Measurements from ENCODE around the gene SLC1A4. TPM values are rescaled to one million over a fixed set of nuclear protein-coding genes. Genes with fewer than 3 reads are reported as not detected.

The SLC1A4 gene
- total RNA-seq, 4 donors from 2014 or later: 5.9 to 18.7 (median 9.1) TPM

DNA sequence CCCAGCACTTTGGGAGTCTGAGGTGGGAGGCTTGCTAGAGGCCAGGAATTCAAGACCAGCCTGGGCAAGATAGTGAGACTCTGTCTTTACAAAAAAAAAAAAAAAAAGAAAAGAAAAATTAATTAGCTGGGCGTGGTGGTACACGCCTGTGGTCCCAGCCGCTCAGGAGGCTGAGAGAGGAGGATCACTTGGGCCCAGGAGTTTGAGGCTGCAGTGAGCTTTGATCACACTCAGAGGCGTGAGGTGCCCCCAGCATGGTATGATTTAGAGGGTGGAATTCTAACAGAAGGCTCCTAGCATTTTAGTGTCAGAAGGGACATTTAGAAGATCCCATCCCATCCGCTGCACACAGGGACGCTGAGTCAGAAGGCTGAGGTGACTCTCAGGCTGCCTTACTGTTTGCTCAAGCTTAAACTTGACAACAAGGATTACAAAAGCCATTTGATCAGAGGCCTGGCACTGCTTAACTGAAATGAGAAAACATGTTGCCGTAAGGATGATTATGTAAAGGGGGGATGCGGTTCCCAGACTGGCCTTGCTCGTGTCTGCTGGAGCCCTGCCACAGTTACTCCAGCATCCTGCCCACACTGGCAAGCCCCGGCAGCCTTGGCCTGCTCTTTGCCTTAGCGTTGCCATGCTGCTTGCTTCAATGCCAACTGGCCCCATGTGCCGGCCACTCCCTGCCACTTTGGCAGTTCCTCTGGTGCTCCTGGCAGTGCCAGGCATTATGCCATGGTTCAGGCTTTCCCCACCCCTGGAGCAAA, 45.6 kb upstream of the SLC1A4 start:
- Histone ChIP-seq H3K27ac (no peak overlapping the region), H3K4me1 (peaks cover 0 to 12% (median 1%) of the 10 kb centered on the region in 4 donors), H3K9me3 (no peaks in the 10 kb centered on the region), H3K4me3 (no peak overlapping the region), H3K27me3 (no peaks in the 10 kb centered on the region), H3K36me3 (no peaks in the 10 kb centered on the region)
- no peak for TF ChIP-seq POLR2AphosphoS5 (IDR thresholded peaks at IDR 0.05)
- TF ChIP-seq POLR2A (IDR thresholded peaks at IDR 0.05): no peak
- no peak for TF ChIP-seq EP300 (IDR thresholded peaks at IDR 0.05; ENCODE audit: low read depth)
- TF ChIP-seq, protein P1, sequence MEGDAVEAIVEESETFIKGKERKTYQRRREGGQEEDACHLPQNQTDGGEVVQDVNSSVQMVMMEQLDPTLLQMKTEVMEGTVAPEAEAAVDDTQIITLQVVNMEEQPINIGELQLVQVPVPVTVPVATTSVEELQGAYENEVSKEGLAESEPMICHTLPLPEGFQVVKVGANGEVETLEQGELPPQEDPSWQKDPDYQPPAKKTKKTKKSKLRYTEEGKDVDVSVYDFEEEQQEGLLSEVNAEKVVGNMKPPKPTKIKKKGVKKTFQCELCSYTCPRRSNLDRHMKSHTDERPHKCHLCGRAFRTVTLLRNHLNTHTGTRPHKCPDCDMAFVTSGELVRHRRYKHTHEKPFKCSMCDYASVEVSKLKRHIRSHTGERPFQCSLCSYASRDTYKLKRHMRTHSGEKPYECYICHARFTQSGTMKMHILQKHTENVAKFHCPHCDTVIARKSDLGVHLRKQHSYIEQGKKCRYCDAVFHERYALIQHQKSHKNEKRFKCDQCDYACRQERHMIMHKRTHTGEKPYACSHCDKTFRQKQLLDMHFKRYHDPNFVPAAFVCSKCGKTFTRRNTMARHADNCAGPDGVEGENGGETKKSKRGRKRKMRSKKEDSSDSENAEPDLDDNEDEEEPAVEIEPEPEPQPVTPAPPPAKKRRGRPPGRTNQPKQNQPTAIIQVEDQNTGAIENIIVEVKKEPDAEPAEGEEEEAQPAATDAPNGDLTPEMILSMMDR (IDR thresholded peaks at IDR 0.05): no peak
- intact Hi-C loops (cut with DNase I; ENCODE audit: low total_unique reads): no loop called here
- 69 to 74% methylated on average over 9 to 12 of the region's 12 CpGs for WGBS, 2 donors (ENCODE audit: low coverage in 1 of 2)
- DNase-seq: no peak
- in situ Hi-C loops (cut with MboI; ENCODE audit: low pct_ligation_motif_present in 1 of 4, low pct_unique_long_range_greater_than_20kb in 1 of 4, low sequenced_read_pairs in 3 of 4): no loop called here

DNA sequence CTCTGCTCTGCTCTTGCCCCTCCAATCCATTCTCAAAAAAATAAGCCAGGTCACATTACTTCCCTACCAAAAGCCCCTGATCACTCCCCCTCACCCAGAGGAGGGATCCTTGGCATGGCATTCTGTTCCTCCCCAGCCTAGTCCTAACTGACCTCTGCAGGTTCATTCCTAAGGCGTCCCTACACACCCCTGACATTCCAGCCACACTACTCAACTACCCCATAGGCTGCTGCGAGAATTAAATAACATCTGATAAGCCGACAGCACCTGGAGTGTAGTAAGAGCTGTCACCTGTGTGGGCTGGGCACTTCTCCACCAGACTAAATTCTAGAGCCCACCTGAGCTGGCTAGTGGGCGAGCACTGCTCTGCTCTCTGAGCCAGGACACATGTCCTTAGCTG, 44.7 kb upstream of the SLC1A4 start:
- Histone ChIP-seq H3K4me1 (peaks cover 0 to 12% (median 1%) of the 10 kb centered on the region in 4 donors), H3K36me3 (no peaks in the 10 kb centered on the region), H3K9me3 (no peaks in the 10 kb centered on the region), H3K27me3 (no peaks in the 10 kb centered on the region), H3K4me3 (no peak overlapping the region), H3K27ac (no peak overlapping the region)
- no peak for DNase-seq
- in situ Hi-C loops (cut with MboI; ENCODE audit: low pct_ligation_motif_present in 1 of 4, low pct_unique_long_range_greater_than_20kb in 1 of 4, low sequenced_read_pairs in 3 of 4): no loop called here
- WGBS, 2 donors (ENCODE audit: low coverage in 1 of 2): 75 to 95% methylated on average over 2 to 4 of the region's 4 CpGs
- intact Hi-C loops (cut with DNase I; ENCODE audit: low total_unique reads): no loop called here
- TF ChIP-seq, protein P1 (IDR thresholded peaks at IDR 0.05): no peak
- no peak for TF ChIP-seq EP300 (IDR thresholded peaks at IDR 0.05; ENCODE audit: low read depth)
- TF ChIP-seq POLR2AphosphoS5 (IDR thresholded peaks at IDR 0.05): no peak
- no peak for TF ChIP-seq POLR2A (IDR thresholded peaks at IDR 0.05)

DNA sequence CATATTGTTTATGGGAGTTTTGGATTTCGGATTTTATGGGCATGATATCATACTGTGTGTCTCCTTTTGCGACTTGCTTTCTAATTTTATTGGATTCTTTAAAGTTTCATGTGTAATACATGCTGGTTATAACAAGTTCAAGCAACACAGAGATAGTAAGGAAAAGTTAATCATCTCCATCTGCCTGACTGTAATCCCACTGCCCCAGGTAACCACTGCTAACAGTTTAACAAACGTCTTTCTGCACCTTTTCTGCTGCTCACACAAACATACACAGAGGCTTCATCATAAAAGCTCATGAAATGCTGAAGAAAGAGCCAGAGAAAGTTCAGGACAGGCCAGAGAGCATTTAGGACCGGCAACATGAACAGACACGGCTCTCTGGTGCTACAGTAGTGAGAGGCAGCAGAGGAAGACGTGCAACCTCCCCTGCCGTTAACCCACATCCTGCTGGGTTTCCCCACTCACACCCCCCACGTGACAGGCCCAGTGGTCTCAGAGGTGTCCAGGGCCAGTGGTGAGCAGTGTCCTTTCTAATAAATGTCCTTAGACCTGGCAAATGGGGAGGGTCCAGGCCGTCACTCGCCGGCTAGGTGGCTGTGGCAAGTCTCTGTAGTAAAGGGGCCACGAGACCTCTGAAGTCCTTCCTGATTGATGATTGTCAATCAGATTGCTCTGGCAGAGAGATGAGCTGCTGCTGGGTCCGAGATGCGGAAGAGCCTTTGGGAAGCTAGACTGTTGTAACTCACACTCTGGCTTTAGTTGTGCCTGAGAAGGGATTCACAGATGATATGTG, 43.0 kb upstream of the SLC1A4 start:
- Histone ChIP-seq H3K4me1 (peaks cover 0 to 19% (median 1%) of the 10 kb centered on the region in 4 donors), H3K27me3 (no peaks in the 10 kb centered on the region), H3K9me3 (no peaks in the 10 kb centered on the region), H3K27ac (peak overlapping the region in 3 of 4 donors; percentile 6 to 25 (median 14)), H3K36me3 (no peaks in the 10 kb centered on the region), H3K4me3 (no peak overlapping the region)
- intact Hi-C loops (cut with DNase I; ENCODE audit: low total_unique reads) (no loop called here), in situ Hi-C loops (cut with MboI; ENCODE audit: low pct_ligation_motif_present in 1 of 4, low pct_unique_long_range_greater_than_20kb in 1 of 4, low sequenced_read_pairs in 3 of 4) (no loop called here)
- TF ChIP-seq, protein P1 (IDR thresholded peaks at IDR 0.05): no peak
- TF ChIP-seq POLR2A (IDR thresholded peaks at IDR 0.05): no peak
- no peak for TF ChIP-seq EP300 (IDR thresholded peaks at IDR 0.05; ENCODE audit: low read depth)
- TF ChIP-seq POLR2AphosphoS5 (IDR thresholded peaks at IDR 0.05): no peak
- peak; percentile 74 for DNase-seq
- 62 to 70% methylated on average over 4 to 13 of the region's 14 CpGs for WGBS, 2 donors (ENCODE audit: low coverage in 1 of 2)

- intact Hi-C loops (cut with DNase I; ENCODE audit: low total_unique reads) (no loop called here), in situ Hi-C loops (cut with MboI; ENCODE audit: low pct_ligation_motif_present in 1 of 4, low pct_unique_long_range_greater_than_20kb in 1 of 4, low sequenced_read_pairs in 3 of 4) (no loop called here)
- Histone ChIP-seq H3K27ac (peak overlapping the region in 2 of 4 donors; percentile 14 to 25), H3K4me1 (peaks cover 0 to 22% (median 1%) of the 10 kb centered on the region in 4 donors), H3K9me3 (no peaks in the 10 kb centered on the region), H3K27me3 (no peaks in the 10 kb centered on the region), H3K4me3 (no peak overlapping the region), H3K36me3 (no peaks in the 10 kb centered on the region)
- DNase-seq: no peak
- TF ChIP-seq POLR2A (IDR thresholded peaks at IDR 0.05): no peak
- TF ChIP-seq, protein P1 (IDR thresholded peaks at IDR 0.05): no peak
- no peak for TF ChIP-seq EP300 (IDR thresholded peaks at IDR 0.05; ENCODE audit: low read depth)
- no peak for TF ChIP-seq POLR2AphosphoS5 (IDR thresholded peaks at IDR 0.05)
Measured at GRCh38 chr2:64946769-64947247, 42.4 kb upstream of the SLC1A4 start.

All from transverse colon (tissue), 4 donors.